Adrenal gland (tissue), 5 donors: ENCODE results near the gene NT5C2.

Experiments
- CTCF ChIP-seq, 6 experiments: fragments of 450-650 bp in 4 of 6; fragments of 200-600 bp in 2 of 6; sonication (generic) in 1 of 6; IDR thresholded peaks; 1 replicate in 5 of 6; 2 replicates in 1 of 6; pipeline versions ENCODE4 v1.5.1 to v1.8.0; 2016 to 2021; ENCODE audit warnings: antibody characterized with exemption in 6 of 6, mild to moderate bottlenecking in 2 of 6, moderate library complexity in 1 of 6
- POLR2A ChIP-seq, 2 donors: fragments of 450-650 bp; IDR thresholded peaks; one replicate each; pipeline ENCODE4 v1.6.1; 2017; ENCODE audit warnings: antibody characterized with exemption in 2 of 2, mild to moderate bottlenecking in 2 of 2, moderate library complexity in 1 of 2
- donor health status: DM: no; HTN: no; CAD: no.

- TF ChIP-seq POLR2A (IDR thresholded peaks at IDR 0.05) = no peak
- TF ChIP-seq CTCF (IDR thresholded peaks at IDR 0.05) = no peak
Observed at GRCh38 chr10:103155471-103156085, 37.5 kb downstream of the NT5C2 start.
